Mesodermal cell (in vitro differentiated cells): ENCODE data around the gene GARNL3.

Source experiments
- H3K27ac ChIP-seq: 2 replicates; pipeline ENCODE4 v1.7.0; 2013; ENCODE audit warnings: mild to moderate bottlenecking, low read depth, low read length, moderate library complexity; ENCODE audit not compliant: severe bottlenecking
- H3K36me3 ChIP-seq: 2 replicates; pipeline ENCODE4 v1.7.1; 2013; ENCODE audit warnings: mild to moderate bottlenecking, low read length, moderate library complexity; ENCODE audit not compliant: control insufficient read depth, insufficient read depth
- H3K4me1 ChIP-seq: one replicate; pipeline ENCODE4 v1.7.1; 2013; ENCODE audit warnings: mild to moderate bottlenecking, low read length; ENCODE audit not compliant: insufficient read depth, control insufficient read depth, poor library complexity, severe bottlenecking
- H3K4me3 ChIP-seq: 2 replicates; pipeline ENCODE4 v1.7.0; 2013; ENCODE audit warnings: low read length, control low read depth, mild to moderate bottlenecking; ENCODE audit not compliant: insufficient read depth, poor library complexity, severe bottlenecking; ENCODE audit errors: extremely low read depth
- H3K9me3 ChIP-seq: 2 replicates; pipeline ENCODE4 v1.7.1; 2013; ENCODE audit warnings: mild to moderate bottlenecking, low read length, moderate library complexity; ENCODE audit not compliant: control insufficient read depth
- WGBS, 2 experiments: methylation state at CpG; one replicate each; pipeline ENCODE4 v1.1.5; 2013; ENCODE audit warnings: missing lambda C conversion rate in 2 of 2; ENCODE audit not compliant: insufficient coverage in 2 of 2; 5-methylcytosine and 5-hydroxymethylcytosine counted together

The GARNL3 gene

GRCh38 chr9:127223810-127224177, 40.8 kb upstream of the GARNL3 start:
- no peaks in the 10 kb centered on the region for H3K4me1 ChIP-seq
- H3K9me3 ChIP-seq, result no peaks in the 10 kb centered on the region
- no peaks in the 10 kb centered on the region for H3K36me3 ChIP-seq
- H3K27ac ChIP-seq, result no peak overlapping the region
- H3K4me3 ChIP-seq, result peak overlapping the region; percentile 54
- whole genome bisulfite sequencing, 2 experiments, result 46 to 60% methylated on average over 5 to 6 of the region's 8 CpGs

- Histone ChIP-seq H3K4me3 (peak overlapping the region; percentile 54), H3K4me1 (no peaks in the 10 kb centered on the region), H3K36me3 (no peaks in the 10 kb centered on the region), H3K9me3 (no peaks in the 10 kb centered on the region), H3K27ac (peak overlapping the region; percentile 87)
- WGBS, 2 experiments, result 0 to 3% methylated on average over 36 to 45 of the region's 56 CpGs
Measured at GRCh38 chr9:127224178-127224882, 40.2 kb upstream of the GARNL3 start.

GRCh38 chr9:127224883-127225739, 39.5 kb upstream of the GARNL3 start:
- 0 to 2% methylated on average over 54 to 77 of the region's 106 CpGs for WGBS, 2 experiments
- Histone ChIP-seq H3K36me3 (no peaks in the 10 kb centered on the region), H3K4me3 (peak overlapping the region; percentile 59), H3K4me1 (no peaks in the 10 kb centered on the region), H3K27ac (peak overlapping the region; percentile 87), H3K9me3 (no peaks in the 10 kb centered on the region)

- WGBS, 2 experiments, result 36 to 54% methylated on average over 22 to 32 of the region's 42 CpGs
- no peaks in the 10 kb centered on the region for H3K4me1 ChIP-seq
- no peaks in the 10 kb centered on the region for H3K9me3 ChIP-seq
Measured at GRCh38 chr9:127225801-127226625, 38.6 kb upstream of the GARNL3 start.

GRCh38 chr9:127229691-127230417, 34.7 kb upstream of the GARNL3 start:
- Histone ChIP-seq H3K27ac (no peak overlapping the region), H3K4me3 (no peak overlapping the region), H3K4me1 (no peaks in the 10 kb centered on the region), H3K36me3 (no peaks in the 10 kb centered on the region), H3K9me3 (no peaks in the 10 kb centered on the region)
- 88 to 91% methylated on average over 4 of the region's 4 CpGs for WGBS, 2 experiments

More at GRCh38 chr9:127225801-127226625, 38.6 kb upstream of the GARNL3 start:
- Histone ChIP-seq H3K27ac (no peak overlapping the region), H3K36me3 (no peaks in the 10 kb centered on the region), H3K4me3 (peak overlapping the region; percentile 59)

GRCh38 chr9:127231666-127232065, 32.9 kb upstream of the GARNL3 start:
- Histone ChIP-seq H3K4me1 (no peaks in the 10 kb centered on the region), H3K9me3 (no peaks in the 10 kb centered on the region), H3K27ac (no peak overlapping the region), H3K4me3 (no peak overlapping the region), H3K36me3 (no peaks in the 10 kb centered on the region)
- 80 to 100% methylated on average over 1 of the region's 3 CpGs for WGBS, 2 experiments

- 84 to 98% methylated on average over 3 to 4 of the region's 4 CpGs for WGBS, 2 experiments
- Histone ChIP-seq H3K36me3 (no peaks in the 10 kb centered on the region), H3K9me3 (no peaks in the 10 kb centered on the region), H3K4me1 (no peaks in the 10 kb centered on the region), H3K27ac (no peak overlapping the region), H3K4me3 (no peak overlapping the region)
Measured at GRCh38 chr9:127232833-127233549, 31.6 kb upstream of the GARNL3 start.

GRCh38 chr9:127233550-127233949, 31.0 kb upstream of the GARNL3 start:
- Histone ChIP-seq H3K4me1 (no peaks in the 10 kb centered on the region), H3K27ac (no peak overlapping the region), H3K36me3 (no peaks in the 10 kb centered on the region), H3K4me3 (no peak overlapping the region), H3K9me3 (no peaks in the 10 kb centered on the region)
- WGBS, 2 experiments, result 84 to 96% methylated on average over 2 to 4 of the region's 4 CpGs

- H3K4me1 ChIP-seq, result no peaks in the 10 kb centered on the region
- no peak overlapping the region for H3K4me3 ChIP-seq
- H3K36me3 ChIP-seq, result no peaks in the 10 kb centered on the region
- H3K9me3 ChIP-seq, result no peaks in the 10 kb centered on the region
- H3K27ac ChIP-seq, result no peak overlapping the region
- WGBS, 2 experiments, result no CpG with 5 or more reads among the region's 1 CpG
Measured at GRCh38 chr9:127233989-127234388, 30.6 kb upstream of the GARNL3 start.
